Colonic mucosa (tissue), 4 donors: ENCODE data around the gene ADAM10. TPM values are rescaled to one million over a fixed set of nuclear protein-coding genes. Genes with fewer than 3 reads are reported as not detected.

ENCODE experiments used
- DNase-seq: peaks from one replicate; pipeline ENCODE4 v3.0.0-alpha.2; 2020
- H3K27ac ChIP-seq: fragments of 200-600 bp; one replicate; pipeline ENCODE4 v1.8.0; 2021
- H3K27me3 ChIP-seq: fragments of 200-600 bp; one replicate; pipeline ENCODE4 v1.8.0; 2021
- H3K36me3 ChIP-seq: fragments of 200-600 bp; one replicate; pipeline ENCODE4 v1.8.0; 2021
- H3K4me1 ChIP-seq: fragments of 200-600 bp; one replicate; pipeline ENCODE4 v1.8.0; 2021; ENCODE audit warnings: mild to moderate bottlenecking
- H3K4me3 ChIP-seq: fragments of 200-600 bp; one replicate; pipeline ENCODE4 v1.8.0; 2021
- H3K9ac ChIP-seq, 2 donors: one replicate each; pipeline ENCODE4 v1.7.0; 2013; ENCODE audit warnings: control low read depth in 2 of 2, low read depth in 2 of 2, low read length in 2 of 2
- H3K9me3 ChIP-seq: fragments of 200-600 bp; one replicate; pipeline ENCODE4 v1.8.0; 2021
- CTCF ChIP-seq: fragments of 200-600 bp; IDR thresholded peaks from one replicate; pipeline ENCODE4 v1.8.0; 2022; ENCODE audit warnings: antibody characterized with exemption, mild to moderate bottlenecking
- intact Hi-C: fragments of 100-400 bp; cut with DNase I; formaldehyde crosslinking; loops from one replicate; pipeline ENCODE4 v1.14.1; 2022
- total RNA-seq, 2 donors: library from RNA; stranded (reverse); fragmentation: NEBNext Ultra II Directional in 1 of 2; extraction: Animal tissue kit (Norgen Biotek cat#: 25700) in 1 of 2; gene quantifications; one replicate each; pipeline ENCODE4 v1.2.1, GENCODE V29; 2021
- donor health status: healthy.
- donor health status: DM: no; HTN: no; CAD: no.
- donor health status: DM: no; HTN: no; CAD: no.

ADAM10 gene
- total RNA-seq, 2 donors from 2014 or later = 115 to 176 TPM

GRCh38 chr15:58546066-58546591 lies 203.4 kb downstream of the ADAM10 start:
- Histone ChIP-seq H3K9me3 (no peaks in the 10 kb centered on the region), H3K4me1 (no peaks in the 10 kb centered on the region), H3K9ac (no peak overlapping the region), H3K27ac (no peak overlapping the region), H3K27me3 (no peaks in the 10 kb centered on the region), H3K36me3 (no peaks in the 10 kb centered on the region), H3K4me3 (no peak overlapping the region)
- no peak for DNase-seq
- intact Hi-C loops = no loop called here
- TF ChIP-seq CTCF = no peak

- no peak overlapping the region for H3K4me3 ChIP-seq
- H3K4me1 ChIP-seq = no peaks in the 10 kb centered on the region
- H3K9ac ChIP-seq = no peak overlapping the region
- no peak for TF ChIP-seq CTCF
- no peak overlapping the region for H3K27ac ChIP-seq
- H3K9me3 ChIP-seq = no peaks in the 10 kb centered on the region
- H3K27me3 ChIP-seq = no peaks in the 10 kb centered on the region
- intact Hi-C loops = no loop called here
- no peaks in the 10 kb centered on the region for H3K36me3 ChIP-seq
- no peak for DNase-seq
Measured at GRCh38 chr15:58545307-58546065, 204.0 kb downstream of the ADAM10 start.

- Histone ChIP-seq H3K9me3 (no peaks in the 10 kb centered on the region), H3K4me3 (no peak overlapping the region), H3K36me3 (no peaks in the 10 kb centered on the region), H3K9ac (no peak overlapping the region), H3K27ac (no peak overlapping the region), H3K4me1 (no peaks in the 10 kb centered on the region), H3K27me3 (no peaks in the 10 kb centered on the region)
- DNase-seq = no peak
- intact Hi-C loops = no loop called here
- TF ChIP-seq CTCF = no peak
Measured at GRCh38 chr15:58544756-58545155, 204.8 kb downstream of the ADAM10 start.

- Histone ChIP-seq H3K4me1 (no peaks in the 10 kb centered on the region), H3K27ac (no peak overlapping the region), H3K36me3 (no peaks in the 10 kb centered on the region), H3K9ac (no peak overlapping the region), H3K27me3 (no peaks in the 10 kb centered on the region), H3K4me3 (no peak overlapping the region), H3K9me3 (no peaks in the 10 kb centered on the region)
- intact Hi-C loops = no loop called here
- no peak for DNase-seq
- no peak for TF ChIP-seq CTCF
Measured at GRCh38 chr15:58543664-58544335, 205.7 kb downstream of the ADAM10 start.

- Histone ChIP-seq H3K4me1 (no peaks in the 10 kb centered on the region), H3K36me3 (no peaks in the 10 kb centered on the region), H3K9me3 (no peaks in the 10 kb centered on the region), H3K9ac (no peak overlapping the region), H3K27ac (no peak overlapping the region), H3K27me3 (no peaks in the 10 kb centered on the region), H3K4me3 (no peak overlapping the region)
- TF ChIP-seq CTCF = no peak
- no peak for DNase-seq
- intact Hi-C loops = no loop called here
Measured at GRCh38 chr15:58541410-58542087, 208.0 kb downstream of the ADAM10 start.
